Transverse colon (tissue), 4 donors: ENCODE measurements around the gene SERAC1. TPM values are rescaled to one million over a fixed set of nuclear protein-coding genes. Genes with fewer than 3 reads are reported as not detected.
"Not testable (repeated sequence)": the region's sequence is repeated elsewhere in the genome, so short reads cannot be mapped to it uniquely, and the experiment has no call there.

ENCODE experiments used
- DNase-seq: peaks from one replicate; pipeline ENCODE4 v3.0.0-alpha.2; 2019
- H3K27ac ChIP-seq, 4 donors: fragments of 200-600 bp; sonication (generic); 2 replicates each; pipeline ENCODE4 v1.5.1; 2016 to 2018; ENCODE audit warnings: inconsistent platforms in 4 of 4
- H3K27me3 ChIP-seq: fragments of 200-600 bp; sonication (generic); 2 replicates; pipeline ENCODE4 v1.5.1; 2017; ENCODE audit warnings: inconsistent platforms
- H3K36me3 ChIP-seq, 4 donors: fragments of 200-600 bp; sonication (generic); 2 replicates each; pipeline ENCODE4 v1.5.1; 2017 to 2019; ENCODE audit warnings: inconsistent platforms in 4 of 4
- H3K4me1 ChIP-seq, 4 donors: fragments of 200-600 bp; sonication (generic); 2 replicates each; pipeline ENCODE4 v1.5.1; 2017 to 2020; ENCODE audit warnings: inconsistent platforms in 4 of 4
- H3K4me3 ChIP-seq, 4 donors: fragments of 200-600 bp; sonication (generic); 1 replicate in 1 of 4; 2 replicates in 3 of 4; pipeline versions ENCODE4 v1.5.1 to v1.6.1; 2017 to 2019; ENCODE audit warnings: inconsistent platforms in 4 of 4
- H3K9me3 ChIP-seq, 2 donors: fragments of 200-600 bp; sonication (generic); 2 replicates each; pipeline ENCODE4 v1.5.1; 2017 to 2019; ENCODE audit warnings: inconsistent platforms in 2 of 2
- CTCF ChIP-seq, 5 experiments: fragments of 200-600 bp in 3 of 5; fragments of 450-650 bp in 2 of 5; sonication (generic) in 3 of 5; IDR thresholded peaks; 1 replicate in 2 of 5; 2 replicates in 3 of 5; pipeline ENCODE4 v1.5.1; 2016 to 2017; ENCODE audit warnings: antibody characterized with exemption in 5 of 5, inconsistent platforms in 3 of 5, mild to moderate bottlenecking in 2 of 5, moderate library complexity in 1 of 5
- EP300 ChIP-seq: sonication (generic); formaldehyde crosslinking; IDR thresholded peaks from one replicate; pipeline ENCODE4 v1.6.1; 2017; ENCODE audit warnings: antibody characterized with exemption, low read depth
- POLR2A ChIP-seq: fragments of 450-650 bp; IDR thresholded peaks from one replicate; pipeline ENCODE4 v1.6.1; 2016; ENCODE audit warnings: antibody characterized with exemption, mild to moderate bottlenecking, moderate library complexity
- POLR2AphosphoS5 ChIP-seq, 3 donors: sonication (generic); formaldehyde crosslinking; IDR thresholded peaks; one replicate each; pipeline ENCODE4 v1.6.1; 2016; ENCODE audit warnings: antibody characterized with exemption in 3 of 3
- WGBS, 2 donors: methylation state at CpG; one replicate each; pipeline ENCODE4 v1.1.5; 2018; ENCODE audit warnings: low coverage in 1 of 2; 5-methylcytosine and 5-hydroxymethylcytosine counted together
- in situ Hi-C, 4 donors: fragments of 200-750 bp; cut with MboI; loops; one replicate each; pipeline versions ENCODE4 v1.15.0 to v1.15.1; 2017; ENCODE audit warnings: low sequenced_read_pairs in 3 of 4, low pct_ligation_motif_present in 1 of 4, low pct_unique_long_range_greater_than_20kb in 1 of 4
- intact Hi-C: fragments of 100-400 bp; cut with DNase I; formaldehyde crosslinking; loops from one replicate; pipeline ENCODE4 v1.15.1; 2023; ENCODE audit warnings: low total_unique reads
- total RNA-seq, 4 donors: library from RNA; depleted of rRNA; stranded (reverse); fragments of >200 nt; gene quantifications; one replicate each; pipeline ENCODE4 v1.1.0, GENCODE V29; 2016

SERAC1 gene
- 100 to 1,000 TPM in 1 of 4 donors, 10 to 100 TPM in 2, 1 to 10 TPM in 1; 9.8 to 125 (median 13.5) TPM for total RNA-seq

- Histone ChIP-seq H3K4me3 (peak within 1 kb of the TSS; percentile 39 to 73 (median 71)), H3K27ac (peak within 1 kb of the TSS; percentile 94 to 98 (median 98)), H3K9me3 (no peaks in the 10 kb centered on the region), H3K27me3 (no peaks in the 10 kb centered on the region), H3K36me3 (no peaks in the 10 kb centered on the region), H3K4me1 (peaks cover 5 to 15% (median 9%) of the 10 kb centered on the region in 4 donors)
- TF ChIP-seq EP300, result no peak
- no peak for TF ChIP-seq POLR2A
- no peak for TF ChIP-seq POLR2AphosphoS5 (IDR thresholded peaks at IDR 0.05)
- TF ChIP-seq CTCF (IDR thresholded peaks at IDR 0.05), result no peak
- intact Hi-C loops (no loop called here), in situ Hi-C loops (no loop called here)
- WGBS, 2 donors, result 0% methylated on average over 3 of the region's 29 CpGs; no CpG with 5 or more reads in 1 of the 2 donors
- no peak for DNase-seq
Measured at GRCh38 chr6:158168040-158168289, at the start of gene SERAC1. Gene SERAC1 (minus strand): TSS chr6:158168262. CDS start chr6:158158363, 9,899 bp downstream.

- Histone ChIP-seq H3K27ac (no peak overlapping the region), H3K4me3 (no peak overlapping the region), H3K27me3 (no peaks in the 10 kb centered on the region), H3K4me1 (no peaks in the 10 kb centered on the region), H3K9me3 (no peaks in the 10 kb centered on the region), H3K36me3 (no peaks in the 10 kb centered on the region)
- DNase-seq, result peak; percentile 70
- intact Hi-C loops (no loop called here), in situ Hi-C loops (loop anchor here (10.0 to 25.0 kb wide), 6 partner anchors 273 to 923 kb away; no protein-coding TSS in a partner anchor)
- WGBS, 2 donors, result 5 to 15% methylated on average over 5 to 7 of the region's 7 CpGs
- peak; percentile 65 to 77 (median 69) for TF ChIP-seq CTCF (IDR thresholded peaks at IDR 0.05)
- TF ChIP-seq POLR2A, result no peak
- no peak for TF ChIP-seq POLR2AphosphoS5 (IDR thresholded peaks at IDR 0.05)
- TF ChIP-seq EP300, result no peak
Measured at GRCh38 chr6:158213925-158214674, 46.0 kb upstream of the SERAC1 start.

GRCh38 chr6:158211273-158212055 lies 43.4 kb upstream of the SERAC1 start:
- no peak for TF ChIP-seq CTCF (IDR thresholded peaks at IDR 0.05)
- TF ChIP-seq POLR2AphosphoS5 (IDR thresholded peaks at IDR 0.05), result no peak
- TF ChIP-seq POLR2A, result no peak
- TF ChIP-seq EP300, result no peak
- no peaks in the 10 kb centered on the region for H3K36me3 ChIP-seq
- no peak overlapping the region for H3K4me3 ChIP-seq
- intact Hi-C loops, result no loop called here
- H3K27ac ChIP-seq, result no peak overlapping the region
- 82 to 86% methylated on average over 3 of the region's 3 CpGs for WGBS, 2 donors
- H3K27me3 ChIP-seq, result peaks cover 6% of the 10 kb centered on the region
- no peaks in the 10 kb centered on the region for H3K4me1 ChIP-seq
- no peaks in the 10 kb centered on the region for H3K9me3 ChIP-seq
- in situ Hi-C loops, result loop anchor here (10.0 to 25.0 kb wide), 6 partner anchors 276 to 926 kb away; no protein-coding TSS in a partner anchor
- DNase-seq, result no peak

GRCh38 chr6:158209582-158210333 lies 41.7 kb upstream of the SERAC1 start:
- not testable (repeated sequence) for H3K4me3 ChIP-seq, H3K9me3 ChIP-seq, DNase-seq, H3K36me3 ChIP-seq, H3K27me3 ChIP-seq, H3K27ac ChIP-seq, H3K4me1 ChIP-seq
- in situ Hi-C loops, result loop anchor here (10.0 to 25.0 kb wide), 6 partner anchors 278 to 928 kb away; no protein-coding TSS in a partner anchor
- intact Hi-C loops, result loop anchor here (5.0 kb wide), 1 partner anchor 1923 kb away; no protein-coding TSS in a partner anchor
- WGBS, 2 donors, result 93% methylated on average over 28 of the region's 52 CpGs; no CpG with 5 or more reads in 1 of the 2 donors

GRCh38 chr6:158208226-158209030 lies 40.4 kb upstream of the SERAC1 start:
- not testable (repeated sequence) for H3K36me3 ChIP-seq, H3K27ac ChIP-seq, H3K4me3 ChIP-seq, H3K4me1 ChIP-seq, H3K9me3 ChIP-seq, H3K27me3 ChIP-seq, DNase-seq
- 80 to 89% methylated on average over 4 to 20 of the region's 20 CpGs for WGBS, 2 donors
- in situ Hi-C loops, result loop anchor here (25.0 kb wide), 5 partner anchors 279 to 929 kb away; no protein-coding TSS in a partner anchor
- intact Hi-C loops, result loop anchor here (5.0 kb wide), 1 partner anchor 1924 kb away; no protein-coding TSS in a partner anchor
